HepG2 (cell line): ENCODE measurements around the gene CST4. TPM values are rescaled to one million over a fixed set of nuclear protein-coding genes. Genes with fewer than 3 reads are reported as not detected.

ENCODE experiments used
- CBFB ChIP-seq: sonication (generic); formaldehyde crosslinking; IDR thresholded peaks from 2 replicates; pipeline ENCODE4 v1.4.0; 2020; ENCODE audit warnings: missing genetic modification reagents
- CEBPG ChIP-seq: IDR thresholded peaks from 2 replicates; pipeline ENCODE4 v1.6.1; 2016
- ELF3 ChIP-seq: IDR thresholded peaks from 2 replicates; pipeline ENCODE4 v1.6.1; 2016; ENCODE audit warnings: missing genetic modification reagents, missing compliant biosample characterization
- HDAC2 ChIP-seq: sonication (generic); formaldehyde crosslinking; IDR thresholded peaks from 2 replicates; pipeline ENCODE4 v1.4.0; 2020; ENCODE audit warnings: missing genetic modification reagents
- NCOR1 ChIP-seq: fragments of 200-600 bp; sonication (generic); IDR thresholded peaks from 2 replicates; pipeline ENCODE4 v1.7.0; 2017; ENCODE audit warnings: antibody characterized with exemption, low read length, borderline replicate concordance
- NR2F2 ChIP-seq: IDR thresholded peaks from 2 replicates; pipeline ENCODE4 v1.6.1; 2012; ENCODE audit warnings: low read depth, inconsistent platforms, borderline replicate concordance
- NR2F6 ChIP-seq, 2 experiments: IDR thresholded peaks; 2 replicates each; pipeline ENCODE4 v1.6.1; 2016; ENCODE audit warnings: antibody characterized with exemption in 1 of 2, mild to moderate bottlenecking in 1 of 2
- SP5 ChIP-seq: IDR thresholded peaks from 2 replicates; pipeline ENCODE4 v1.6.1; 2016; ENCODE audit warnings: low read depth, borderline replicate concordance
- SSRP1 ChIP-seq: IDR thresholded peaks from 2 replicates; pipeline ENCODE4 v1.6.1; 2016; ENCODE audit warnings: control low read depth
- ZNF121 ChIP-seq: sonication (generic); formaldehyde crosslinking; IDR thresholded peaks from 2 replicates; pipeline ENCODE4 v1.5.0; 2020; ENCODE audit warnings: mild to moderate bottlenecking, missing genetic modification reagents
- ZNF337 ChIP-seq: sonication (generic); formaldehyde crosslinking; IDR thresholded peaks from 2 replicates; pipeline ENCODE4 v1.5.1; 2020; ENCODE audit warnings: missing genetic modification reagents, low read depth, mild to moderate bottlenecking, borderline replicate concordance
- ZNF556 ChIP-seq: sonication (generic); formaldehyde crosslinking; IDR thresholded peaks from 2 replicates; pipeline ENCODE4 v1.4.0; 2020; ENCODE audit warnings: mild to moderate bottlenecking, missing genetic modification reagents, borderline replicate concordance
- polyA plus RNA-seq, 8 experiments: library from polyadenylated mRNA; depleted of rRNA in 3 of 8; stranded (reverse) in 7 of 8; unstranded in 1 of 8; fragments of >200 nt; fragmentation: Illumina TruSeq in 4 of 8; extraction: Trizol in 4 of 8; gene quantifications; 2 replicates each; pipeline versions ENCODE4 v1.2.1 to v1.2.3, GENCODE V29; 2011 to 2016; ENCODE audit warnings: low read depth in 4 of 8, missing spikeins in 1 of 8, mixed read lengths in 1 of 8; ENCODE audit not compliant: insufficient read depth in 1 of 8
- total RNA-seq, 5 experiments: library from RNA; depleted of rRNA; stranded (reverse); fragments of >200 nt; fragmentation: Illumina TruSeq; extraction: Trizol; gene quantifications; 2 replicates each; pipeline ENCODE4 v1.2.3, GENCODE V29; 2016; ENCODE audit warnings: low read depth in 1 of 5
- TF ChIP-seq, protein P1 (sequence below), 2 experiments: sonication (generic) in 1 of 2; formaldehyde crosslinking in 1 of 2; IDR thresholded peaks; 2 replicates each; pipeline versions ENCODE4 v1.5.1 to v1.6.1; 2011 to 2020; ENCODE audit warnings: borderline replicate concordance in 1 of 2, low read depth in 1 of 2, low read length in 1 of 2, mild to moderate bottlenecking in 1 of 2, missing genetic modification reagents in 1 of 2, moderate library complexity in 1 of 2
- TF ChIP-seq, protein P2 (sequence below): IDR thresholded peaks from 2 replicates; pipeline ENCODE4 v1.6.1; 2012; ENCODE audit warnings: inconsistent platforms
- TF ChIP-seq, protein P3 (sequence below): conservative IDR thresholded peaks from 2 replicates; pipeline ENCODE4 v1.6.1; 2018; ENCODE audit warnings: missing genetic modification reagents
- TF ChIP-seq, protein P4 (sequence below): IDR thresholded peaks from 2 replicates; pipeline ENCODE4 v1.6.1; 2016
- TF ChIP-seq, protein P5 (sequence below): sonication (generic); formaldehyde crosslinking; IDR thresholded peaks from 2 replicates; pipeline ENCODE4 v1.4.0; 2020; ENCODE audit warnings: missing genetic modification reagents
- TF ChIP-seq, protein P6 (sequence below): sonication (generic); formaldehyde crosslinking; IDR thresholded peaks from 2 replicates; pipeline ENCODE4 v1.4.0; 2020; ENCODE audit warnings: missing genetic modification reagents, borderline replicate concordance

Gene CST4
- total and polyA plus RNA-seq, 2 of the 13 experiments (the other 11 are each of a cell fraction or from before 2014, with no cell fraction given), result not detected

DNA sequence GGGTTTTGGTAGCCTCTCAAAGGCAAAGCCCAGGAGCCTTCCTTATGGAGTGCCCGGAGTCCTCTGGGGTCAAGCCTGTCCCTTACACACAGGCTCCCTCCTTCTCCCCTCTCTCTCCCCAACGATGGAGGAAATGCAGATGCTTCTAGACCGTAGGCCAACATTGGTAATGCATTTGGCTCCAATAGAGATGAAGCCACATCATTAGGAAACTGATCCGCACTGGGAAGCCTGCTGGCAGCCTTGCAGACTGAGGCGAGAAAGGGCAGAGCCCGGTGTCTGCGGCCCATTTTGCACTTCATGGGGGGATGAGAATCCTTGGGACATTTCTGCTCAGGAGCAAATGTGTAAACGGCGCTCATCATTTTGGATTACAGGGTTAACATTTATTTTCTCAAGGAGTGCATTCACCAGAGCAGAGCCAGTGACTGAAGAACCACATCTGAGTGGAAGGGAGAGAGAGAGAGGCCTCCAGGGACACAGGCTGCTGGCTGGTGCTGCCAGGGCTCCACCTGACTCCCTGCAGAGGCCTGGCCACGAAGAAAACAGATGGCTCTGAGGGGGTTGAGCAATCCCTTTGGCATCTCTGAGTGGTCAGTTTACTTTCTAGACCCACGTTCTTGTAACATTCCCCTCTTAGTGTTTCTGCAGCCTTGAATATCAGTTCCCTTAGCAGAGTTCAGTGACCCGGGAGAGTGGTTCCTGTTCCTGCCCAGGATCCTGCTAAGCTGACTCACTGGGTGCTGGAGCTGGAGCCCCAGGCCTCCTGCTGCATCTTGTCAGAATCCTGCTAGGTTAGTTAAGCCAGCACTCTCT, 46.7 kb downstream of the CST4 start (continued):
- TF ChIP-seq ELF3 (CRISPR knock-in tag) (no peak), CBFB (CRISPR knock-in tag) (no peak), HDAC2 (0 out of 2 replicates have a peak, but pooled peaks have one; percentile 10), NR2F2 (no peak), SSRP1 (no peak), NR2F6 (IDR thresholded peaks at IDR 0.05) (peak; percentile 31; the same call in 1 of the 2 replicates), NR2F6 (CRISPR knock-in tag; IDR thresholded peaks at IDR 0.05) (no peak), ZNF121 (no peak), NCOR1 (no peak), ZNF556 (no peak), SP5 (no peak), ZNF337 (CRISPR knock-in tag) (0 out of 2 replicates have a peak, but pooled peaks have one; percentile 21), CEBPG (CRISPR knock-in tag) (peak; percentile 74; the same call in 1 of the 2 replicates)
- TF ChIP-seq, protein P1, sequence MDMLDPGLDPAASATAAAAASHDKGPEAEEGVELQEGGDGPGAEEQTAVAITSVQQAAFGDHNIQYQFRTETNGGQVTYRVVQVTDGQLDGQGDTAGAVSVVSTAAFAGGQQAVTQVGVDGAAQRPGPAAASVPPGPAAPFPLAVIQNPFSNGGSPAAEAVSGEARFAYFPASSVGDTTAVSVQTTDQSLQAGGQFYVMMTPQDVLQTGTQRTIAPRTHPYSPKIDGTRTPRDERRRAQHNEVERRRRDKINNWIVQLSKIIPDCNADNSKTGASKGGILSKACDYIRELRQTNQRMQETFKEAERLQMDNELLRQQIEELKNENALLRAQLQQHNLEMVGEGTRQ (IDR thresholded peaks at IDR 0.05; ENCODE audit: low read depth, low read length), result no peak
- TF ChIP-seq, protein P1 (CRISPR knock-in tag; IDR thresholded peaks at IDR 0.05; ENCODE audit: borderline replicate concordance), result no peak
- TF ChIP-seq, protein P2, sequence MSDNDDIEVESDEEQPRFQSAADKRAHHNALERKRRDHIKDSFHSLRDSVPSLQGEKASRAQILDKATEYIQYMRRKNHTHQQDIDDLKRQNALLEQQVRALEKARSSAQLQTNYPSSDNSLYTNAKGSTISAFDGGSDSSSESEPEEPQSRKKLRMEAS, result 0 out of 2 replicates have a peak, but pooled peaks have one; percentile 29
- TF ChIP-seq, protein P3, sequence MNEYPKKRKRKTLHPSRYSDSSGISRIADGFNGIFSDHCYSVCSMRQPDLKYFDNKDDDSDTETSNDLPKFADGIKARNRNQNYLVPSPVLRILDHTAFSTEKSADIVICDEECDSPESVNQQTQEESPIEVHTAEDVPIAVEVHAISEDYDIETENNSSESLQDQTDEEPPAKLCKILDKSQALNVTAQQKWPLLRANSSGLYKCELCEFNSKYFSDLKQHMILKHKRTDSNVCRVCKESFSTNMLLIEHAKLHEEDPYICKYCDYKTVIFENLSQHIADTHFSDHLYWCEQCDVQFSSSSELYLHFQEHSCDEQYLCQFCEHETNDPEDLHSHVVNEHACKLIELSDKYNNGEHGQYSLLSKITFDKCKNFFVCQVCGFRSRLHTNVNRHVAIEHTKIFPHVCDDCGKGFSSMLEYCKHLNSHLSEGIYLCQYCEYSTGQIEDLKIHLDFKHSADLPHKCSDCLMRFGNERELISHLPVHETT (CRISPR knock-in tag), result no peak
- TF ChIP-seq, protein P4, sequence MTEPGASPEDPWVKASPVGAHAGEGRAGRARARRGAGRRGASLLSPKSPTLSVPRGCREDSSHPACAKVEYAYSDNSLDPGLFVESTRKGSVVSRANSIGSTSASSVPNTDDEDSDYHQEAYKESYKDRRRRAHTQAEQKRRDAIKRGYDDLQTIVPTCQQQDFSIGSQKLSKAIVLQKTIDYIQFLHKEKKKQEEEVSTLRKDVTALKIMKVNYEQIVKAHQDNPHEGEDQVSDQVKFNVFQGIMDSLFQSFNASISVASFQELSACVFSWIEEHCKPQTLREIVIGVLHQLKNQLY, result 0 out of 2 replicates have a peak, but pooled peaks have one; percentile 28
- TF ChIP-seq, protein P5, sequence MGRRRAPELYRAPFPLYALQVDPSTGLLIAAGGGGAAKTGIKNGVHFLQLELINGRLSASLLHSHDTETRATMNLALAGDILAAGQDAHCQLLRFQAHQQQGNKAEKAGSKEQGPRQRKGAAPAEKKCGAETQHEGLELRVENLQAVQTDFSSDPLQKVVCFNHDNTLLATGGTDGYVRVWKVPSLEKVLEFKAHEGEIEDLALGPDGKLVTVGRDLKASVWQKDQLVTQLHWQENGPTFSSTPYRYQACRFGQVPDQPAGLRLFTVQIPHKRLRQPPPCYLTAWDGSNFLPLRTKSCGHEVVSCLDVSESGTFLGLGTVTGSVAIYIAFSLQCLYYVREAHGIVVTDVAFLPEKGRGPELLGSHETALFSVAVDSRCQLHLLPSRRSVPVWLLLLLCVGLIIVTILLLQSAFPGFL (CRISPR knock-in tag), result no peak
- TF ChIP-seq, protein P6, sequence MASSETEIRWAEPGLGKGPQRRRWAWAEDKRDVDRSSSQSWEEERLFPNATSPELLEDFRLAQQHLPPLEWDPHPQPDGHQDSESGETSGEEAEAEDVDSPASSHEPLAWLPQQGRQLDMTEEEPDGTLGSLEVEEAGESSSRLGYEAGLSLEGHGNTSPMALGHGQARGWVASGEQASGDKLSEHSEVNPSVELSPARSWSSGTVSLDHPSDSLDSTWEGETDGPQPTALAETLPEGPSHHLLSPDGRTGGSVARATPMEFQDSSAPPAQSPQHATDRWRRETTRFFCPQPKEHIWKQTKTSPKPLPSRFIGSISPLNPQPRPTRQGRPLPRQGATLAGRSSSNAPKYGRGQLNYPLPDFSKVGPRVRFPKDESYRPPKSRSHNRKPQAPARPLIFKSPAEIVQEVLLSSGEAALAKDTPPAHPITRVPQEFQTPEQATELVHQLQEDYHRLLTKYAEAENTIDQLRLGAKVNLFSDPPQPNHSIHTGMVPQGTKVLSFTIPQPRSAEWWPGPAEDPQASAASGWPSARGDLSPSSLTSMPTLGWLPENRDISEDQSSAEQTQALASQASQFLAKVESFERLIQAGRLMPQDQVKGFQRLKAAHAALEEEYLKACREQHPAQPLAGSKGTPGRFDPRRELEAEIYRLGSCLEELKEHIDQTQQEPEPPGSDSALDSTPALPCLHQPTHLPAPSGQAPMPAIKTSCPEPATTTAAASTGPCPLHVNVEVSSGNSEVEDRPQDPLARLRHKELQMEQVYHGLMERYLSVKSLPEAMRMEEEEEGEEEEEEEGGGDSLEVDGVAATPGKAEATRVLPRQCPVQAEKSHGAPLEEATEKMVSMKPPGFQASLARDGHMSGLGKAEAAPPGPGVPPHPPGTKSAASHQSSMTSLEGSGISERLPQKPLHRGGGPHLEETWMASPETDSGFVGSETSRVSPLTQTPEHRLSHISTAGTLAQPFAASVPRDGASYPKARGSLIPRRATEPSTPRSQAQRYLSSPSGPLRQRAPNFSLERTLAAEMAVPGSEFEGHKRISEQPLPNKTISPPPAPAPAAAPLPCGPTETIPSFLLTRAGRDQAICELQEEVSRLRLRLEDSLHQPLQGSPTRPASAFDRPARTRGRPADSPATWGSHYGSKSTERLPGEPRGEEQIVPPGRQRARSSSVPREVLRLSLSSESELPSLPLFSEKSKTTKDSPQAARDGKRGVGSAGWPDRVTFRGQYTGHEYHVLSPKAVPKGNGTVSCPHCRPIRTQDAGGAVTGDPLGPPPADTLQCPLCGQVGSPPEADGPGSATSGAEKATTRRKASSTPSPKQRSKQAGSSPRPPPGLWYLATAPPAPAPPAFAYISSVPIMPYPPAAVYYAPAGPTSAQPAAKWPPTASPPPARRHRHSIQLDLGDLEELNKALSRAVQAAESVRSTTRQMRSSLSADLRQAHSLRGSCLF (CRISPR knock-in tag), result no peak
